Measurements from ENCODE around the gene YARS1.

YARS1 gene

DNA sequence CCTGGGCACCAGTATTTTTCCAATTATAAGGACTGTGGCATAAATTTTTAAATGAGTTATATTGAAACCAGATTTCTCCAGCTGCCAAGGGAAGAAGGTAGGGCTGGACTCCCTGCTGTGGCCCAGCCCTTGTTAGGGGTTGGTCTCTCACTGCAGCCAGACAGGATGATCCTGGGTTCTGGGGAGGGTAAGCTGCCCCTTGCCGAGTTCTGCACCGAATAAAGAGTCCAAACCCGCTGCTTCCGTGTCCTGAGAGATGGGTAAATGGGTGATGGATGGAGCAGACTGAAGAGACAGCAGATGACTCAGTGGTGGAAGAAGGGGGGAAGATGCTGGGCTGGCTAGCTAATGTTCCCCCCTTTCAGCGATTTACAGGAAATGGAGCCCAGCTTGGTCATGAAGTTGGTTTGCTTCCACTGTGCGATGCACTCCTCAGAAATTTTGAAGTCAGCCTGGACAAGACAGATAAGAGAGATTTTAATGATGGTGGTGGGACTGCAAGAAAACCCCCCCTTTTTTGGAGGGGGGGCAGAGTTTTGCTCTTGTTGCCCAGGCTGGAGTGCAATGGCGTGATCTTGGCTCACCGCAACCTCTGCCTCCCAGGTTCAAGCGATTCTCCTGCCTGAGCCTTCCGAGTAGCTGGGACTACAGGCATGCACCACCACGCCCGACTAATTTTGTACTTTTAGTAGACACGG is 41.4 kb downstream of the YARS1 start:
- no peak for FAIRE-seq

GRCh38 chr1:32774950-32775634 is 42.1 kb downstream of the YARS1 start:
- FAIRE-seq: no peak

- no peak for FAIRE-seq
These were observed 42.7 kb downstream of the YARS1 start for GRCh38 chr1:32774464-32774808.

DNA sequence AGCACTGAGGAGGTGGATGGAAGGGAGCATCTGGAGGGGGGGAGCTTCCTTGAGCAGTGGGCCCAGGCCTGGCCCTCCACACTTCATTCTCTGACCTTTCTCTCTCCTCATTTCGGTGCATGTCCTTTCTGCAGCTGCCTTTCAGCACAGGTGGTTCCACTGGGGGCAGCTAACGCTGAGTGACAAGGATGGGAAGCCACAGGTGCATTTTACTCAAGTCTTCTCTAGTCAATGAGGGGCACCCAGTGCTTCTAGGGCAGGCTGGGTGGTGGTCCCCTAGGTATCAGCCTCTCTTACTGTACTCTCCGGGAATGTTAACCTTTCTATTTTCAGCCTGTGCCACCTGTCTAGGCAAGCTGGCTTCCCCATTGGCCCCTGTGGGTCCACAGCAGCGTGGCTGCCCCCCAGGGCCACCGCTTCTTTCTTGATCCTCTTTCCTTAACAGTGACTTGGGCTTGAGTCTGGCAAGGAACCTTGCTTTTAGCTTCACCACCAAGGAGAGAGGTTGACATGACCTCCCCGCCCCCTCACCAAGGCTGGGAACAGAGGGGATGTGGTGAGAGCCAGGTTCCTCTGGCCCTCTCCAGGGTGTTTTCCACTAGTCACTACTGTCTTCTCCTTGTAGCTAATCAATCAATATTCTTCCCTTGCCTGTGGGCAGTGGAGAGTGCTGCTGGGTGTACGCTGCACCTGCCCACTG is 43.2 kb downstream of the YARS1 start:
- no peak for FAIRE-seq

- FAIRE-seq: no peak
These were observed 44.0 kb downstream of the YARS1 start for GRCh38 chr1:32773018-32773763.

GRCh38 chr1:32772281-32773017 is 44.7 kb downstream of the YARS1 start:
- no peak for FAIRE-seq

DNA sequence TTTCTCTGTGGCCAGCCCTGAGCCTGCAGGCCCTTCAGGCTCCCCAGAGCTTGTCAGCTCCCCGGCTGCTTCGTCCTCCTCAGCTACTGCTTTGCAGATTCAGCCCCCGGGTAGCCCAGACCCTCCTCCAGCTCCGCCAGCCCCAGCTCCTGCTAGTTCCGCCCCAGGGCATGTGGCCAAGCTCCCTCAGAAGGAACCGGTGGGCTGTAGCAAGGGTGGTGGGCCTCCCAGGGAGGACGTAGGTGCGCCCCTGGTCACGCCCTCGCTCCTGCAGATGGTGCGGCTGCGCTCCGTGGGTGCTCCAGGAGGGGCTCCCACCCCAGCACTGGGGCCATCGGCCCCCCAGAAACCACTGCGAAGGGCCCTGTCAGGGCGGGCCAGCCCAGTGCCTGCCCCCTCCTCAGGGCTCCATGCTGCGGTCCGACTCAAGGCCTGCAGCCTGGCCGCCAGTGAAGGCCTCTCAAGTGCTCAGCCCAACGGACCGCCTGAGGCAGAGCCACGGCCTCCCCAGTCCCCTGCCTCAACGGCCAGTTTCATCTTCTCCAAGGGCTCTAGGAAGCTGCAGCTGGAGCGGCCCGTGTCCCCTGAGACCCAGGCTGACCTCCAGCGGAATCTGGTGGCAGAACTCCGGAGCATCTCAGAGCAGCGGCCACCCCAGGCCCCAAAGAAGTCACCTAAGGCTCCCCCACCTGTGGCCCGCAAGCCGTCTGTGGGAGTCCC is 45.4 kb downstream of the YARS1 start:
- FAIRE-seq: no peak

DNA sequence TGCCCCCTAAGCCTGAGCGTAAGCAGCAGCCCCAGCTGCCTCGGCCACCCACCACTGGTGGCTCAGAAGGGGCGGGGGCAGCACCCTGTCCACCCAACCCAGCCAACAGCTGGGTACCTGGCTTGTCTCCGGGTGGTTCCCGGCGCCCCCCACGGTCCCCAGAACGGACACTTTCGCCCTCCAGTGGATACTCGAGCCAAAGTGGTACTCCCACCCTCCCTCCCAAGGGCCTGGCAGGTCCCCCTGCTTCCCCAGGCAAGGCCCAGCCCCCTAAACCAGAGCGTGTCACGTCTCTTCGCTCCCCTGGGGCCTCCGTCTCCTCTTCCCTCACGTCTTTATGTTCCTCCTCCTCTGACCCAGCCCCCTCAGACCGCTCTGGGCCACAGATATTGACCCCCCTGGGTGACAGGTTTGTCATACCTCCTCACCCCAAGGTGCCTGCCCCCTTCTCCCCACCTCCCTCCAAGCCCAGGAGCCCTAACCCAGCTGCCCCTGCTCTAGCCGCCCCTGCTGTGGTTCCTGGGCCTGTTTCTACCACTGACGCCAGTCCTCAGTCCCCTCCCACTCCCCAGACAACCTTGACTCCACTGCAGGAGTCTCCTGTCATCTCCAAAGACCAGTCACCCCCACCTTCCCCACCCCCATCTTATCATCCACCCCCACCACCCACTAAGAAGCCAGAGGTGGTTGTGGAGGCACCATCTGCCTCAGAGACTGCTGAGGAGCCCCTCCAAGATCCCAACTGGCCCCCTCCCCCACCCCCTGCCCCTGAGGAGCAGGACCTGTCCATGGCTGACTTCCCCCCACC is 46.2 kb downstream of the YARS1 start:
- FAIRE-seq: no peak

- no peak for FAIRE-seq
These were observed 46.9 kb downstream of the YARS1 start for GRCh38 chr1:32770221-32770731.

GRCh38 chr1:32769524-32770220 is 47.5 kb downstream of the YARS1 start:
- FAIRE-seq: no peak

- no peak for FAIRE-seq
These were observed 48.9 kb downstream of the YARS1 start for GRCh38 chr1:32768110-32768850.

DNA sequence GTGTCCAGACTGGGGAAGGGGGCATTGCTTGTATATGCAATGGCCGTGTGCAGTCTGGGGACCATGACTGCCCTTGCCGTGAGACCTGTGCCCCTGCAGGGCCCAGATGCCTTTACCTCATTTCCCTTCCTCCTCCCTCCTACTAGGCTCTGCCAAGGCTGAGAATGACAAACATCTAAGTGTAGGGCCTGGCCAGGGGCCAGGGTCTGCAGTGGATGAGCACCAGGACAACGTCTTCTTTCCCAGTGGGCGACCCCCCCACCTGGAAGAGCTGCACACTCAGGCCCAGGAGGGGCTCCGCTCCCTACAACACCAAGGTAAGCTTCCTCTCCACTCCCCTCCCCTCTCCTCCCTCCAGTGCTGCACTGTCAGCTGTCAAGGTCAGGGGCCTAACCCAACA is 49.5 kb downstream of the YARS1 start:
- FAIRE-seq: no peak

DNA sequence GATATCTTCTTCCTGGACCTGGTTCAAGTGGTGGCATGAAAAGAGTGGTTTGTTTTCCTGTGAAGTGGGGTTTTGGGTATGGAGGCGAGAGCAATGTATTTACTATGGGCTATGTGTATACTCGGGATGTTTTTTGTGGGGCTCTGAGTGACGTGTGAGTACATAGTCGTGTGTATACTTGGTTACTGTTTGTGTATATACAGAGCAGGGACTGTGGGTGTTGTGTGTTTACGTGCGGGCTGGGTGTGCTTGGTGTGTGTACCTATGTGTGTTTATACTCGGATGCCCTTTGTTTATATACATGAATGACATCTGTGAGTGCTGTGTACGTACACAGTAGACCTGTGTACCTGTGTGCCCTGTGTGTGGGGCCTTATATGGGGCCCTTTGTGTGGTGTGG is 50.0 kb downstream of the YARS1 start:
- no peak for FAIRE-seq

DNA sequence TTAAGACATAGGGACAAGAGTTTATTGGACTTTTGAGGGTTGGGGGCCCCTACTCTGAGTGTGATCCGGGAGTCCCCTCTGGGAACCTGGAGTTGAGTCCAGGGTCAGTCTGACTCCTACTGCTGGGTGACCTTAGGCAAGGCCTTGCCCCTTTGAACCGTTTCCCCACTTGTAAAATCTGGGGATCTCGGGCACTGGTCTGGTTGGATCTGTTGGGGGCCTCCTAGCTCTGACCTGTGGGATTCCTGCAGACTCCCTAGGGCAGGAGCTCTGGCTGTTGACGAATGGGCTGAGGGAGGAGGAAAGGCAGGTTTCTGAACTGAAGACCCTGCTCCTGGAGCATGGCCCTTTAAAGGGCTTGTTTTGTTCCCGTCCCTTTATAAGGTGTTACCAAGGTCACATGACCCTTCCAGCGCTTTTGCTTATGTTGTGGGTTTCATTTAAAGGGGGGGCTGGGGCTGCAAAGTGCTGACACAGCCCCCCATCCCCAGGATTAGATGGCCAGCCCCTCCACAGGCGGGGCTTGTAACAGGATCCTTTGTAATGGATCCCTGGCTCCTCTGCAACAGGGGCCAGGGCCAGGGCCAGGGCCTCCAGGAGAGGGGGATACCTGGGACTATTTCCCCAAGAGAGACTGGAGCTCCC is 50.7 kb downstream of the YARS1 start:
- no peak for FAIRE-seq

DNA sequence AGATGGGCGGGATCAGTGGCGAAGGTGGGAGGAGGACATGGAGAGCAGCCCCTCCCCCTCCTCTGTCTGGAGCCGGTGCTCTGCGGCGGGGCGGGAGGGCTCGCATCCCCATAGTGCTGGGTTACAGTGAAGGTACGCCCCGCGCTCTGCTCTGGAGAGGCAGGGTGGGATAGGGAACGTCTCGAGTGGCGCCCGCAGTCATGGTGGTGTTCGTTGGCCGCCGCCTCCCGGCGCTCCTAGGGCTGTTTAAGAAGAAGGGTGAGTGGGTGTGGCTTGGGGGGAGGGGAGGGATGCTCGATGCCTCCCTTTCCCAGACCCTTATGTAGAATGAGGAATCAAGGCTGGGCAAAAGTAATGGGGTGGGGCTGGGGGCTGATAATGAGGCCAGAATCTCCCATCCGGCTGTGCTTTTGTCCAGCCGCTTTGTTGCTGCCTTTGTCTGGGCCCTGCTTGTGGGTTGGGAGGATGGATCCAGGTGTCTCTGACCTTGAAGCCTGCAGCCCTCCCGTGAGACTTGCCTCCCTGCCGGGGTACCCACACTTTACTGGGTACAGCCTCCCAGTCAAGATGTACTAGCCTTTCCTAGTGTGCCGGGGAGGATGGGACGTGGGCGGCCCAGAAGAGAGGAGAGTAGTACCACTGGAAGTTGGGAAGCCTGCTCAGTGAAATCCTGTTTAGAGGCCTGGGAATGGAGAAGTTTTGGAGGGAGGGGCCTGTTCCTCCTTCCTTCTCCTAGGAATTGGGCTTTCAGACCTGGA is 51.4 kb downstream of the YARS1 start:
- no peak for FAIRE-seq

GRCh38 chr1:32764826-32765569 is 52.2 kb downstream of the YARS1 start:
- FAIRE-seq: no peak

- FAIRE-seq: no peak
These were observed 53.9 kb downstream of the YARS1 start for GRCh38 chr1:32763221-32763620.

All from endometrium (tissue), 2 donors.